Measurements from ENCODE around the gene TBC1D16.

- TF ChIP-seq POLR2A (IDR thresholded peaks at IDR 0.05) (no peak), CTCF (IDR thresholded peaks at IDR 0.05) (no peak)
These were observed 103.0 kb downstream of the TBC1D16 start for GRCh38 chr17:79932451-79933306.

Data from Peyer's patch (tissue), 4 donors.